Myocyte (in vitro differentiated cells): Measurements from ENCODE around the gene TWSG1. TPM values are rescaled to one million over a fixed set of nuclear protein-coding genes. Genes with fewer than 3 reads are reported as not detected.
"Not testable (repeated sequence)": the region's sequence is repeated elsewhere in the genome, so short reads cannot be mapped to it uniquely, and the experiment has no call there.

ENCODE experiments used
- DNase-seq: peaks from one replicate; pipeline ENCODE4 v3.0.0-alpha.2; 2012; ENCODE audit warnings: low read depth
- total RNA-seq: library from RNA; depleted of rRNA; stranded (reverse); fragments of >200 nt; gene quantifications from 2 replicates; pipeline ENCODE4 v1.2.3, GENCODE V29; 2014

The TWSG1 gene
- total RNA-seq, 1 donor from 2014 or later: 84.2 TPM

GRCh38 chr18:9450920-9451319 lies 116.3 kb downstream of the TWSG1 start:
- not testable (repeated sequence) for DNase-seq

Other genes with a start within 250 kb of the TWSG1 start
- 194 and 243 TPM in 2 replicates for gene NDUFV2, start 232.1 kb upstream of the TWSG1 start, total RNA-seq
- gene ANKRD12, start 198.0 kb upstream of the TWSG1 start, total RNA-seq: 31.5 and 36.3 TPM in 2 replicates
- 73.8 and 83.5 TPM in 2 replicates for gene RALBP1, start 140.7 kb downstream of the TWSG1 start, total RNA-seq